GM21390 (cell line): ENCODE measurements around the gene SACS.
A peak's percentile ranks its signal among the peaks of the same experiment; 100 is the strongest.

Experiments
- ATAC-seq: cut with Tn5 transposase; IDR thresholded peaks from one replicate; pipeline ENCODE4 v1.9.1; 2021; ENCODE audit not compliant: unreplicated experiment

Gene SACS

DNA sequence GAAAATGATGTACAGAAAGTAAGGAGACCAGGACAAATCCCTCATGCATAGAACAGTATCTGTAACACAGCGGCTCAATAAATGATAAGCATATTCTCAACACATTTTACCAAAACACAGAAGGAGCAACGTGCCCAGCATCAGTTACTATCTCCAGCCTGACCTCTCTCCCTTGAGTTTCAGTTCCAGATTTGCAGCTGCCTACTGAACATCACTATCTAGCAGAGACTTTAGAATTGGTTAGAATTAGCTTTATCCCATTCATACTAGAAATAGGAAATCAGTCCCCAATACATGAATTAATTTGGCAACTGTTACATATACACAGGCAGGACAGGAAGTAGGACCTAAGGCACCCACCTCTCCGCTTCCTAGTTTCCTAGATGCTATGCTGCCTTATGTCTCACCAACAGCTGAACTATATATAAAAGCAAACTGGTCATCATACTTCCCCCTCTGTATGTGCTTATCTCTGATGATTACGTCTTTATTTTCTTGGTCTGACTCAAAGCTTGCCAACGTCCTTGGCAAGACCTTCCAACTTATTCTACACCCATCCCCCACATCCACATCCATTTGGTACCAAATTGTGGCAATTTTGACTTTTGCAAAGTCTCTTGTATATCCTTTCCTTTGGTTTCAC, 61.1 kb downstream of the SACS start:
- no peak for ATAC-seq

DNA sequence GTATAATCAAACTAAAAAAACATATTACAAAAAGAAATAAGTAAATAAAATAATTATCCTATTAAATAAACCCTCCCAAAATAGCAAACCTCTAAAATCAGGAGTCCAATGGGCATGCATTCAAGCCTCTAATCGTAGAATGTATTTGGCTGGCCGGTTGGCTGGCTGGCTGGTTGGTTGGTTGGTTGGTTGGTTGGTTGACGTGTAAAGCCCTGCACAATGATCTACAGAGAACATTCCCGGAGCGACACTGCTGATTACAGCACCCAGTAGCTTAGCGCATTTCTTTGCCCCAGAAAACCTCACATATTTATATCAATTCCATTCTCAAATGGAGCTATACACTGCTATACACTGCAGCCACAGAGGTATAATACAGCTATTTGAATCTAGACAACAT, 65.6 kb downstream of the SACS start:
- ATAC-seq = no peak

DNA sequence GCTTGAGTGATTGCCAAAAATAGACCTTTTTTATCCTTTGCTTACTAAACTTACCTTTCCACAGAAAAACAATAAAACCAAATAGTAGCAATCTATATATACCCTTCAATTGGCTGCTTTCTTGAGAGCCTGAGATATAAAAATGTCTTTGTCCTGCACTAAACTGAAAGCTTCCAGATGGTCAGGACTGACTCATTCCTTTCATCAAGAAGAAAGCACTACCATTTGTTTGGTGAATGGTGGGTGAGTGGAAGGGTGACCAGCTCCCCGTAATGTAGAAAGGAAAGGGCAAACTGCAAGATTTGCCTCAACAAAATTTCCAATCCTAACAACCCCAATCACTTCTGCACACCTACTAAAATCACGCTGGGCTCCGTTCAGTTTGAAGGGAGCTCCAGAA, 67.8 kb downstream of the SACS start:
- ATAC-seq = no peak

DNA sequence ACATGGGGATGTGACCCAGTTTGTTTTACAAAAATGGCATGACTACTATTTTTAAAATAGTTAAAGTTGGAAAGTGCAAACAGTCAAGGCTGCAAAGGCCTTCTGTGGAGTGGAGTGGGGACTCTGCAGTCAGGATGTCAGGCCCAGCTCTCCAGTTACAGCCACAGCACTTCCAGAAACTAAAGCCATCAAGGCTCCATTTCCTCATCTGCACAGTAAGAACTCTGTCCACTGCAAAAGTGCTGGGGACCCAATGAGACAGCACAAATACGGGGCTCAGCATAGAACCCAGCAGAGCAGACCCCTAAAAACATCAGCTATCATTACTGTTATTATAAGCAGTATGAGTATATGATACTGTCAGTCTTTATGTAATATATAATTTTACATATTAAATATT, 73.6 kb downstream of the SACS start:
- ATAC-seq = no peak

DNA sequence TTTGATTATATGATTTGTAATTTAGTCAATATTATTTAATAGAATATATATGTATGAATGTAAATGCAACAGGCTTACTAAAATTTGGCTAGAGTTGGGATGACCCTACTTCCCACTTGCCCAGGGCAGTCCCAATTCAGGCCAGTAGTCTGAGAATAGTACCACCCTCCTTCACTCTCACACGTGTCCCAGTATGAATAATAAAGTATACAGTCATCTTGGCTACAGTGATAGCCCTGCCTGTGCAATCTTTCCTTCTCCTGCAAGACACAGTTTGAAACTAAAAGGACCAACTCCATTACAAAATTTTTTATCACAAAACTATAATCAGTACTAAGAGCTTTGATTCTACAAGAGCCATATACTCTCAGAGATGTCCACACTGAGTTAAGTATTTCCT, 76.2 kb downstream of the SACS start:
- no peak for ATAC-seq

DNA sequence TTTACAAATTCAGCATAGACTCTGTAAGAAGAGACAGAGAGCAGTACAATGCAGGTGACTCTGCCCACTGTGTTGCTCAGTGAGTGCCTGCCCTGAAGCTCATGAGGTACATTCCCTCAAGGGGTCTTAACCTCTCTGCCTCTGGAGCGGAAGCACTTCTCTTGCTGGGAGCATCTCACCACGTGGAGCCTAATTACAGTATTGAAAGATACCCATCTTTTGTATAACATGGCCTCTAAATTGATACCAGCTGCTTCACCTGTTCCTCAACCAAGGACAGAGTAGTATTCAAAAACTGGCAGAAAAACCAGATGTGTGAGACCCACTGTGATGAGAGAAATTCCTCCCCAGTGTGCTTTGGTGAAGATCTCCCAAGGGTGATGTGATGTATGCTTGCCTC, 77.1 kb downstream of the SACS start:
- ATAC-seq = no peak

DNA sequence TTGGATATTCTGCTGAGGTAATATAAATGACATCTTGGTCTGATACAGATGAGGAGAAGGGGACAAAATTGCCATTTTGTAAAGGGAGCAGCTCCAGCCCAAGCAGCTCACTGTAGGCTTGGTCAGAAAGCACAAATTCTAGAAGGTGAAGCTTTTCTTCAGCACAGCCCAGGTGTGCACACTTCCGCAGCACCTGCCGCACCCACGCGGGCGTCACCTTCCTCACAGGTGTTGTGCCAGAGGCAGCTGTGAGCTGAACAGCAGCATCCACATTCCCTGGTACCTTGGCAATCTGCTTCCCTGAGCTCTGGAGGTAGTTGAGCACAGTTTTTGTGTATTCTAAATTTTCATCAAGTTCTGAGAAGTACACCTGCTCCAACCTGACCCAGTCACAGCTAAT, 79.0 kb downstream of the SACS start:
- no peak for ATAC-seq

DNA sequence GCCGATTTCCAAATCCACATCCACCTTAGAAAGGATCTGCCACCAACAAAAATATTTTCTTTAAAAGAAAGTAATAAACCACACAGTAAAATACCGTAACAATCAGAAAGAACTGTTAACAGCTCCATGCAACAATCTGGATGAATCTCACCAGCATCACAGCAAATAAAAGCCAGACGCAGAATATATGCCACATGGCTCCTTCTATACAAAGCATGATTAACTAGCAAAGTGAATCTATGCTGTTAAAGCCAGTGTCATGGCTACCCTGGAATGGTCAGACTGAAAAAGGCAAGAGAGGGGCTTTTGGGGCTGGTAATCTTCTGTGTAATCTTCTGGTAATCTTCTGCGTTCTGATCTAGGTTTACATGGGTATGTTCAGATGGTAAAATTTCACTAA, 81.3 kb downstream of the SACS start:
- no peak for ATAC-seq

DNA sequence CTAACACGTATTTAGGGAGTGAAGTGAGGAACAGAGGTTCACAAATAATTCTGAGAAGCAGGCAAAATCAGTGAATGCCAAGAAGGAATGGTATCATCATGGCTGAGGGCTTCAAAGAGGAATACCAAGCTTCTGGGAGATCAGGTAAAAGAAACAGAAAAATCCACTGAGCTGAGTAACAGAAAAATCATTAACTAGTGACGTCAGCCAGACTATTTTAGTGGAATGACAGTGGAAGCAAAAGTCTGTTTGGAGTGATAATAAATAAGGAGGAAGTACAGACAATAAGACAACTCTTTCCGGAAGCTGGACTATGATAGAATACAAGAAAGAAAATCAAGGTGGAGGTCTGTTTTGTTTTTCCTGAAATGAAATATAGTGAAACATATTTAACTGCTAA, 83.5 kb downstream of the SACS start:
- no peak for ATAC-seq

DNA sequence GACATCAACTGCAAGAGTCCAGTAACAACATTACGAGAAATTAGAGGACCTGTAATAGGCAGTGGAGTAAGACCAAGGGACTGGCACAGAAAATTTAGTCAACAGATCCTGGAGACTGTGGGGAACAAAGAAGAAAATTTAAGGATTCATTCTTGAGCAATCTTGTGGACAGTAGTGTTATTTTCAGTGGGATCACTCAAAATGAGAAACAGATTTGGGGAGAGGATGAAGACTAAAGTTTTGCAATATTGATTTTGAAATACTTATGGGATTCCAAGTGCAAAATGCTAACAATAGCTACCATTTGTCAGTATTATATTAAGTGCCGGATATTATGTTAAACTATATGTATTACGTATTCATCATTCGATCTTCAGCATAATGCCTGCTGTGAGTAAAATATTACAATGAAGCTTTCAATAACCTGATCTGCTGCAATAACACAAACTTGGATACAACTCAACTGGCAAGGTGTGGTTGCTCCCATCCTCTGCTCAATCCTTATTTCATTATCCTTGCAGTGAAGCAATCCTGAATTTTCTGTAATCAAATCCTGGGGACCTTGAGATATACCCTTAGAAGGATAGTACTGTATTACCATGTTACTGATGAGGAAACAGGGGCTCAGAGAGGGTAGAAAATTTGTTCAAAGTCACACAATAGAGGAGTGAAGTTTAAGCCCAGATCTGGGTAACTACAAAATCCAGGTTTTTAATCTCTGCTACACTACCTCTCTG, 84.2 kb downstream of the SACS start:
- ATAC-seq = no peak

DNA sequence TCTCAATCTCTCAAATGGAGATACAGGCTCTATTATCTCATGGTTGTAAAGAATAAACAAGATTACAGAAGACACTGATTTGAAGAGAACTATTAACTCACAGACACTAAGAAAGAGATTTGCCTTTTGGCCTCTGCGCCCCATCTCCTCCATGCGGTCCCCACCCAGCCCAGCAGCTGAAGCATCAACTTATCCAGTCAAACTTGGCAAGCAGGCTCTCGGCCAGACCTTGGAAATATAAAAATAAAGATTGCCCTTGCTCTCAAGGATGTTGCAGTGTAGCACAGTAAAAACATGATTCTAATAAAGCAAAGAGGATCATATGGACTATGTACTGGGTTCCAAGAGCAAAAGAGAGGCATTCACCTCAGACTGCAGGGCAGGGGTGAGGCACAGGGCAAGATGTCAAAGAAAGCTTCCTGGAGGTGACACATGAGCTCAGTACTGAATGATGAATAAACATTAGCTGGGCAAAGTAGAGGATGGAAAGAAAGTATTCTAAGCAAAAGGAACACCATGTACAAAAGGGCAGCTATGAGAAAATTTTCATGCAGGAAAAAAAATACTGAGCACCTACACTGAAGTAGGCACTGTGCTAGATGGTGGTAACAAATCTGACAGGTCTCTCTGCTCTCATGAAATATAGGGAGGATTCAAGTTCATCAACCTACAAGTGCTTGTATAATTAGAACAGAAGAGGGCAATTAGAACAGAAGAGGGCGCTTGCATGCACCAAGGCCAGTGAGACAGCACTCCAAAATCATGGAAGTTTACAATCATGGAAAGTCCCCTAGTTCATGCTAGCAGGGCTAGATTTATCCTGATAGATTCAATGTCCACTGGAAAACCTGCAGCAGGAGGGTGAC, 85.0 kb downstream of the SACS start:
- ATAC-seq = no peak

DNA sequence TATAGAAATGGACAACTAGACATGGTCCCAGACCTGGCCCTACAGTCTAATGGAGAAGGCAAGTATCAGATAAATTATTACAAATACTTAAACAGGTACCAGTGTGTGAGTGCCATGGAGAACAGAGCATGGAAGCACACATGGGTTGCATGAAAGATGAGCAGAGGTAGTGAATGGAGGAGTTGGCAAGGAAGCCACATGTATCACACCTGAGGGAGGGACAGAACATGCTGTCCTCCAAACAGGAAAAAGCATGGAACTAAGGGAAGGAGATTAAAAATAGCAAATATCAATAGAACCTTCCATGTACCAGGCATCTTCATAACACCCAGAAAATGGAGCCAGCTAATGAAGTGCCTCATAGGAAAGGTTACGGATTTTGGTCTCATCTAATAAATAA, 85.9 kb downstream of the SACS start:
- ATAC-seq = no peak

DNA sequence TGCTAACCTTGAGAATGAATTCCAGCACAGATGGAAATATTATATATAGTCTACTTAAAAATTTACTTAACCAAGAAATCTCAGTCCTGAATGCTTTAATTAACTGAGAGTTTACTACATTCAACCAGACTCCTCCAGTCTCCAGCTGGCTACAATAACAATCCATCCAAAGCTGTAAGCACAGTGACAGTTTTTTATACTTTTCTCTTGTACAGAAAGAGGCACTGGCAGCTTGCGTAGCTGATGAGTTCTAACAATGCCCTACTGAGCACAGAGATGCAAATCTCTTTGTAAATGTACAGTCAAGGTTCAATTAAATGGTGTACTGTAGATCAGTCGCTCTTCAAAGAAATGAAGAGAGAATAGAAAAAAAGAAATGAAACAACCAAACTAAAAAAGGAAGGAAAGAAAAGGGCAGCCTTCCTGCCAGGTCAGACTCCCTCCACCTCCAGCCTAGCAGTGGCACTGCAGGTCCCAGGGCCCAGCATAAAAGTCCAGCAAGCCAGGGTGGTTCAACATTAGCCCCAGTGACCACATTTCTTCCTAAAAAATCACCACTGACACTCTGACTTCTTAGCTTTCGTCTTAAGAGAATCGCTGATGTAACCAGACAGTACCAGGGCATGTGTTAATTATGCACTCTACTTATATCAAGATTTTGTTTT, 88.4 kb downstream of the SACS start:
- no peak for ATAC-seq

DNA sequence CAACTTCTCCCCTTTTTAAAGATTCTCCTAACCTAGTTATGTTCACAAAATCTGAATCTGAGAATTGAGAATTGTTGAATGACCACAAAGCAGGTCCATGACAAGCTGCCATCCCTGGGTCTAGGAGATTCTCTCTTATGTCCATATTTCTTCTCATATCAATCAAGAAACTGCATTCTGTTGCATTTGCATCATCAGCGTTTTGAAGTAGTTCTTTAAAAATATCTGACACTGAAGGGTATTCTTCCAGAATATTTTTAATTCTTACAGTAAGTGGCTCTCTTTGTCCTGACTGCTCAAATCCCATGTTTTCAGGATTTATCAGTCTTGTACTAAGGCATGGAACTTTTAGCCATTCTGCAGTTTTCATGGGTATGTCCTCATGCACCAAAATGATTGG, 94.3 kb downstream of the SACS start:
- ATAC-seq = no peak

DNA sequence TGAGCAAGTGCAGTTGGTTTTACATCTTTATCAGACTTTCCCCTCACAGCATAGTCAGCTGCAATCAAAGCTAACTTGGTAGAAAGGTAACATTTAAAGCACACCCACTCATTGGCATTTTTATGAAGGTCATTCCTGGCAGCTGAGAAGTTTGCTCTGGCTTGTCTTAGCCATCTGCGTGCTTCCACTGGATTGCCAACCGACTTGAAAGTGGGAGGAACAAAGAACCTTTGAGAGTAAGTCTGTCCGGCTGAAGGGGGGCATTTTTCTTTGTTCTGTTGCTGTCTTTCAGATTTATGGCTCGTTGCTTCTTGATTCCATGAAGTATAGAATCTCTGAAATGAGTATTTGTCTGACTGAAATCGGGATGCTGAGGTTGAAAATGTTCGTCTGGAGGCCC, 103.1 kb downstream of the SACS start:
- ATAC-seq = no peak

DNA sequence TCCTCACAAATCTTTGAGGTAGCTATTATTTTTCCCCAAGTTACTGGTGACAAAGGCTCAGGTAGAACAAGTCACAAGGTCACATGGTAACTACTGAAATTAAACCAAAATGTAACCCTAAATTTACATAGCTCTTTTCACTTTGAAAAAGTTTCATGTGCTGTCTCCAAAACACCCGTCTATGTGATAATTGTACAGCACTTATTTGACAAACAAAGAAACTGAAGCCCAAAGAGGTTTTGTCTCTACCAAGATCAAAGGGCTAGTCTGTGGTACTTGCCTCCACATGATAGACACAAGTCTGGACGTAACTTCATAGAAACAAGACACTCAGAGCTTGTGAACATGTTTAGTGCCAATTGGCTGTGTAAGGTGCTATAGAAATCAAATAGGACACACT, 108.3 kb downstream of the SACS start:
- no peak for ATAC-seq

DNA sequence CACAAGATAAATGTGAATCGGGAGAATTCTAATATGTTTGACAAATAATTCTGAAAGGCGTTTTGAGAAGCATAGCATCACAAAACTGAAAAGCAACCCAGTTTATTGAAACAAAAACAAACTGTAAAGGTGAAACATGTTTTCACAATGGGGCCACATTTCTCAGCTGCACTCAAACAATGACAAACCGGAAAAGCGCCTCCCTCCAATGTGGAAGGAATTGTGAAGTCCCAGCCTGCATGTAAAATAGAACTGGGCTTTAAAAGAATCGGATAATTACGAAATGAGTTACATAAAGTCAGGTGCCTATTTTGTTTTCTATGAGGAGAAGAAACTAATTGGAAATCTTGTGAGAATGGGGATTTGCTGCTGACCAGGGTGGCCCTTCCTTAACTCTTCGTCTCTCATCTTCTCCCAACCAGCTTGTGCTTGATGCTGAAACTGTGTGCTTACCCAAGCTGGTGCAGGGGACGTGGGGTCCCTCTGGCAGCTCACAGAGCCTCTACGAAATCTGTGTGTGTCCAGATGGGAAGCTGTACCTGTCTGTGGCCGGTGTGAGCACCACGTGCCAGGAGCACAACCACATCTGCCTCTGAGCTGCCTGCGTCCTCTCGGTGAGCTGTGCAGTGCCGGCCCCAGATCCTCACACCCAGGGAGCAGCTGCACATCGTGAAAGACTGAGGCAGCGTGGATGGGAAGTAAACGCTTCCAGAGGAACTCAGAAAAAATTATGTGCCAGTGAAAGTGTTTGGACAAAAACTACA, 109.4 kb downstream of the SACS start:
- no peak for ATAC-seq

DNA sequence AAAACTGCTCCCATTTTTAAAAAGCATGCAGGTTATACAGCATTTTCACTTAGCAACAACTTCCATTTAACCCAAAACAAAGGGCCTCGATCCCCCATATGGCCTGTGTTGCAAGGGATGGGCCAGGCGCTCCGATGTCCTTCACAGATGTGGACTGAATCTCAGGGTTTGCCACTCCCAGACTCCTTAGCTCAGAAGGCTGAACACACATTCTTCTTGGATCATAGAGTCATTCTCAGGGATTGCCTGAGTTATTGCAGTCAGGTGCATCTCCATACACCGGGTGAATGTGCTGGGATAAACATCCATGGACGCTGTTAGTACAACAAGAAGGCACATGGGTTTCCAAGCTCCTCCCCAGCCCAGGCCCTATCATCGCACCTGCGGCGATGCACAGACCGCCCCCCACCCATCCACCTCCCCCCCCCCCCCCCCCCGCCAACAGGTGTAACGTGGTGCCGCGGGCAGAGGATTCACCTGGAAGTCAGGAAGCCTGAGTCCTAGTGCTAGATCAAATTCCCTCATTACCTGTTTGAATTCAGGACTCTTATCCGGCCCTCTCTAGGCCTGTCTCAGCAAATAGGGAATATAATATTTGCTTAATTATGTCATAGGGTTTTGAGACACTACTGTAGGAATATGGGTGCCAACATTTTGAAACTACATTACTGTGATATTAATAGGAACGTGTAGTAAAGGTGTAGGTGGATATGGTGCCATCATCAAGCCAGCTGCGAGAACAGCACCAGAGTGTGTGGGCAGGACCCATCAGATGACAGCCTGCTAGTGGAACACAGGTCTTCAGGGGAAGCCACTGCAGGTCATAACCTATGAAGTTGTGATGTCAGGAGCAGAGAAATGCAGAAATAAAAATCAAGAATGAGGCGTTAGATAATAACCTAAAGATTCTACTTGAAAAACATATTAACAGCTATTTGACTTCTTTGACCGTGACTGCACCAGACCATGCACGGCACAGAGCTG, 110.9 kb downstream of the SACS start:
- ATAC-seq = no peak

DNA sequence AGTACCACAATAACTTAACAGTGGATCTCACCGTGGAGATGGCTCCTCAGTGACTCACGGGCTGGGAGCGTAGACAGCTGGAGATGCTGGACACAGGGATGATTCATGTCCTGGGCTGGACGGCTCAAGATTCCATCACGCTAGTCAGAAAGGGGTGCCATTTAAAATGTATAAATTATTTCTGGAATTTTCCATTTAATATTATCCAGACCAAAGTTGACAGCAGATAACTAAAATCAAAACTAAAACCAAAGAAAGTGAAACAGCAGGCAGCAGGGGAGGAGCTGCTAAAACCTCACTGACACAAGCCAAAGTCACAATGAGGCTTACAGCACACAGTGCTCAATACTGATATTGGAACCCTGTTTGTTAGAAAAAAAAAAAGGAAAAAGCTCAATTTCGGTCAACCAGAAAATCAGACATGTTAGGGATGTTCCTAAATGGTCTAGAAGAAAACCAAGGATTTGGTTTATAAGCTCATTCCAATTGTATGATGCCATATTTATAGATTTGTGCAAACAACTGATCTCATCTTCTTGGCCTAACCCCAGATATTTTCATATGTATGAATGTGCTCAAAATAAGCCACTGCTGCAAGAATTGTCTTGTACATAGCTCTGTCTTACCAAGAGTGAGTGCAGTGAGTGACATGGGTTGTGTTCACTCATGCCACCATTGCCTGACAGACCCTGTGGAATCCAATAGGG, 111.8 kb downstream of the SACS start:
- peak; percentile 81 for ATAC-seq
